ENCODE measurements around the gene ARMH4. TPM values are rescaled to one million over a fixed set of nuclear protein-coding genes. Genes with fewer than 3 reads are reported as not detected.

Gene ARMH4
- total RNA-seq, 1 experiment from 2014 or later, result 0.07 TPM

GRCh38 chr14:58189176-58189575 is 37.2 kb upstream of the ARMH4 start:
- no peaks in the 10 kb centered on the region for H3K27me3 ChIP-seq (replicated peaks; ENCODE audit: control insufficient read depth, insufficient read depth, low read length)
- no peaks in the 10 kb centered on the region for H3K36me3 Mint-ChIP-seq (ENCODE audit: insufficient read depth, unreplicated experiment)
- ChIA-PET CTCF (no interaction called here), POLR2A (no interaction called here)
- no peak overlapping the region for H3K4me3 Mint-ChIP-seq (ENCODE audit: unreplicated experiment)
- TF ChIP-seq CTCF (IDR thresholded peaks at IDR 0.05; ENCODE audit: insufficient read depth in 1 of 2, low read depth in 1 of 2, low read length in 1 of 2, severe bottlenecking in 1 of 2, unreplicated experiment in 1 of 2), result no peak
- H3K4me1 Mint-ChIP-seq (ENCODE audit: low read depth, unreplicated experiment), result no peaks in the 10 kb centered on the region
- peaks cover 4% of the 10 kb centered on the region for H3K27me3 Mint-ChIP-seq (ENCODE audit: insufficient read depth, unreplicated experiment)
- no TSS peak for BruUV-seq (replicated peaks)
- H3K9me3 ChIP-seq, result no peaks in the 10 kb centered on the region
- H3K27ac Mint-ChIP-seq (ENCODE audit: unreplicated experiment), result no peak overlapping the region
- H3K4me1 ChIP-seq, result peaks cover 8% of the 10 kb centered on the region; the same call in 1 of the 2 replicates
- H3K36me3 ChIP-seq (ENCODE audit: control insufficient read depth, insufficient read depth, low read length), result no peaks in the 10 kb centered on the region
- H3K9me3 Mint-ChIP-seq (ENCODE audit: unreplicated experiment), result no peaks in the 10 kb centered on the region
- no peak overlapping the region for H3K4me3 ChIP-seq (ENCODE audit: low read depth, low read length)
- DNase-seq, result no peak
- intact Hi-C loops (cut with micrococcal nuclease; ENCODE audit: unreplicated experiment), result no loop called here

GRCh38 chr14:58177125-58177524 is 25.1 kb upstream of the ARMH4 start:
- no peaks in the 10 kb centered on the region for H3K9me3 Mint-ChIP-seq (ENCODE audit: unreplicated experiment)
- H3K4me1 ChIP-seq, result no peaks in the 10 kb centered on the region
- no TSS peak for BruUV-seq (replicated peaks)
- DNase-seq, result no peak
- no peak for TF ChIP-seq CTCF (IDR thresholded peaks at IDR 0.05; ENCODE audit: insufficient read depth in 1 of 2, low read depth in 1 of 2, low read length in 1 of 2, severe bottlenecking in 1 of 2, unreplicated experiment in 1 of 2)
- POLR2A ChIA-PET, result no interaction called here
- H3K27me3 Mint-ChIP-seq (ENCODE audit: insufficient read depth, unreplicated experiment), result peaks cover 9% of the 10 kb centered on the region
- H3K4me1 Mint-ChIP-seq (ENCODE audit: low read depth, unreplicated experiment), result no peaks in the 10 kb centered on the region
- no peaks in the 10 kb centered on the region for H3K36me3 ChIP-seq (ENCODE audit: control insufficient read depth, insufficient read depth, low read length)
- no peak overlapping the region for H3K4me3 ChIP-seq (ENCODE audit: low read depth, low read length)
- H3K36me3 Mint-ChIP-seq (ENCODE audit: insufficient read depth, unreplicated experiment), result peaks cover 4% of the 10 kb centered on the region
- CTCF ChIA-PET, result no interaction called here
- H3K9me3 ChIP-seq, result no peaks in the 10 kb centered on the region
- no peak overlapping the region for H3K27ac Mint-ChIP-seq (ENCODE audit: unreplicated experiment)
- H3K27me3 ChIP-seq (replicated peaks; ENCODE audit: control insufficient read depth, insufficient read depth, low read length), result no peaks in the 10 kb centered on the region
- intact Hi-C loops (cut with micrococcal nuclease; ENCODE audit: unreplicated experiment), result no loop called here
- no peak overlapping the region for H3K4me3 Mint-ChIP-seq (ENCODE audit: unreplicated experiment)

GRCh38 chr14:58171090-58171489 is 19.1 kb upstream of the ARMH4 start:
- H3K27ac Mint-ChIP-seq (ENCODE audit: unreplicated experiment), result peak overlapping the region; percentile 58
- no peaks in the 10 kb centered on the region for H3K9me3 Mint-ChIP-seq (ENCODE audit: unreplicated experiment)
- Histone ChIP-seq H3K9me3 (no peaks in the 10 kb centered on the region), H3K27me3 (replicated peaks; ENCODE audit: control insufficient read depth, insufficient read depth, low read length) (no peaks in the 10 kb centered on the region), H3K4me3 (ENCODE audit: low read depth, low read length) (no peak overlapping the region), H3K4me1 (0 out of 2 replicates have a peak, but pooled peaks cover 4% of the 10 kb centered on the region), H3K36me3 (ENCODE audit: control insufficient read depth, insufficient read depth, low read length) (no peaks in the 10 kb centered on the region)
- H3K27me3 Mint-ChIP-seq (ENCODE audit: insufficient read depth, unreplicated experiment), result peaks cover 8% of the 10 kb centered on the region
- TF ChIP-seq CTCF (IDR thresholded peaks at IDR 0.05; ENCODE audit: insufficient read depth in 1 of 2, low read depth in 1 of 2, low read length in 1 of 2, severe bottlenecking in 1 of 2, unreplicated experiment in 1 of 2), result no peak
- intact Hi-C loops (cut with micrococcal nuclease; ENCODE audit: unreplicated experiment), result loop anchor here (1.0 kb wide), 1 partner anchor 20 kb away; no protein-coding TSS in a partner anchor
- H3K36me3 Mint-ChIP-seq (ENCODE audit: insufficient read depth, unreplicated experiment), result peaks cover 4% of the 10 kb centered on the region
- ChIA-PET POLR2A (interaction anchor here (0.6 kb wide), 1 partner anchor 104 kb away, joined by 3 read pairs; no protein-coding TSS in a partner anchor), CTCF (no interaction called here)
- peak; percentile 86 to 90 for DNase-seq
- peaks cover 9% of the 10 kb centered on the region for H3K4me1 Mint-ChIP-seq (ENCODE audit: low read depth, unreplicated experiment)
- peak overlapping the region; percentile 9 for H3K4me3 Mint-ChIP-seq (ENCODE audit: unreplicated experiment)
- no TSS peak for BruUV-seq (replicated peaks)

Data from Caco-2 (cell line).